ENCODE results near the gene SUGP1. TPM values are rescaled to one million over a fixed set of nuclear protein-coding genes. Genes with fewer than 3 reads are reported as not detected.
A peak's percentile ranks its signal among the peaks of the same experiment; 100 is the strongest.

Gene SUGP1
- total and polyA plus RNA-seq, 9 donors: 22.2 to 43.9 (median 37.5) TPM

- no CpG with 5 or more reads among the region's 2 CpGs for WGBS (ENCODE audit: insufficient coverage)
Measured at GRCh38 chr19:19234220-19234816, 86.0 kb downstream of the SUGP1 start.

GRCh38 chr19:19232261-19232721 is 88.0 kb downstream of the SUGP1 start:
- WGBS (ENCODE audit: insufficient coverage): 51% methylated on average over 17 of the region's 19 CpGs
- H3K36me3 ChIP-seq (ENCODE audit: control insufficient read depth, insufficient read depth, low read length): no peaks in the 10 kb centered on the region
- H3K4me3 ChIP-seq (ENCODE audit: low read length): no peak overlapping the region
- peaks cover 21% of the 10 kb centered on the region for H3K9me3 ChIP-seq (replicated peaks; ENCODE audit: control insufficient read depth, low read depth, low read length)
- H3K27me3 ChIP-seq (ENCODE audit: control insufficient read depth, insufficient read depth, low read length): peaks cover 13% of the 10 kb centered on the region
- peak; percentile 58 for DNase-seq
- peaks cover 3% of the 10 kb centered on the region for H3K4me1 ChIP-seq (ENCODE audit: control insufficient read depth, insufficient read depth, low read length)
- peak overlapping the region; percentile 20 for H3K27ac ChIP-seq (ENCODE audit: low read length)

More at GRCh38 chr19:19234220-19234816, 86.0 kb downstream of the SUGP1 start:
- DNase-seq: no peak
- H3K9me3 ChIP-seq (replicated peaks; ENCODE audit: control insufficient read depth, low read depth, low read length): peaks cover 21% of the 10 kb centered on the region
- H3K4me3 ChIP-seq (ENCODE audit: low read length): no peak overlapping the region
- H3K36me3 ChIP-seq (ENCODE audit: control insufficient read depth, insufficient read depth, low read length): no peaks in the 10 kb centered on the region
- H3K27ac ChIP-seq (ENCODE audit: low read length): no peak overlapping the region
- peaks cover 3% of the 10 kb centered on the region for H3K4me1 ChIP-seq (ENCODE audit: control insufficient read depth, insufficient read depth, low read length)
- H3K27me3 ChIP-seq (ENCODE audit: control insufficient read depth, insufficient read depth, low read length): peaks cover under 1% of the 10 kb centered on the region

GRCh38 chr19:19230999-19231398 is 89.3 kb downstream of the SUGP1 start:
- H3K36me3 ChIP-seq (ENCODE audit: control insufficient read depth, insufficient read depth, low read length): no peaks in the 10 kb centered on the region
- 79% methylated on average over 7 of the region's 9 CpGs for WGBS (ENCODE audit: insufficient coverage)
- no peak overlapping the region for H3K27ac ChIP-seq (ENCODE audit: low read length)
- no peak overlapping the region for H3K4me3 ChIP-seq (ENCODE audit: low read length)
- no peak for DNase-seq
- H3K9me3 ChIP-seq (replicated peaks; ENCODE audit: control insufficient read depth, low read depth, low read length): peaks cover 18% of the 10 kb centered on the region
- H3K27me3 ChIP-seq (ENCODE audit: control insufficient read depth, insufficient read depth, low read length): peaks cover 25% of the 10 kb centered on the region
- peaks cover 3% of the 10 kb centered on the region for H3K4me1 ChIP-seq (ENCODE audit: control insufficient read depth, insufficient read depth, low read length)

GRCh38 chr19:19229701-19230100 is 90.6 kb downstream of the SUGP1 start:
- Histone ChIP-seq H3K27me3 (ENCODE audit: control insufficient read depth, insufficient read depth, low read length) (peaks cover 34% of the 10 kb centered on the region), H3K4me1 (ENCODE audit: control insufficient read depth, insufficient read depth, low read length) (peaks cover 7% of the 10 kb centered on the region), H3K4me3 (ENCODE audit: low read length) (no peak overlapping the region), H3K27ac (ENCODE audit: low read length) (no peak overlapping the region), H3K36me3 (ENCODE audit: control insufficient read depth, insufficient read depth, low read length) (no peaks in the 10 kb centered on the region), H3K9me3 (replicated peaks; ENCODE audit: control insufficient read depth, low read depth, low read length) (peaks cover 13% of the 10 kb centered on the region)
- no peak for DNase-seq
- WGBS (ENCODE audit: insufficient coverage): no CpG with 5 or more reads among the region's 3 CpGs

- Histone ChIP-seq H3K27ac (ENCODE audit: low read length) (no peak overlapping the region), H3K27me3 (ENCODE audit: control insufficient read depth, insufficient read depth, low read length) (peaks cover 45% of the 10 kb centered on the region), H3K36me3 (ENCODE audit: control insufficient read depth, insufficient read depth, low read length) (no peaks in the 10 kb centered on the region), H3K9me3 (replicated peaks; ENCODE audit: control insufficient read depth, low read depth, low read length) (no peaks in the 10 kb centered on the region), H3K4me3 (ENCODE audit: low read length) (no peak overlapping the region), H3K4me1 (ENCODE audit: control insufficient read depth, insufficient read depth, low read length) (peaks cover 4% of the 10 kb centered on the region)
- WGBS (ENCODE audit: insufficient coverage): 78% methylated on average over 4 of the region's 4 CpGs
- no peak for DNase-seq
Measured at GRCh38 chr19:19227217-19227616, 93.1 kb downstream of the SUGP1 start.

- Histone ChIP-seq H3K27me3 (ENCODE audit: control insufficient read depth, insufficient read depth, low read length) (peaks cover 45% of the 10 kb centered on the region), H3K27ac (ENCODE audit: low read length) (no peak overlapping the region), H3K9me3 (replicated peaks; ENCODE audit: control insufficient read depth, low read depth, low read length) (no peaks in the 10 kb centered on the region), H3K36me3 (ENCODE audit: control insufficient read depth, insufficient read depth, low read length) (no peaks in the 10 kb centered on the region), H3K4me1 (ENCODE audit: control insufficient read depth, insufficient read depth, low read length) (peaks cover 4% of the 10 kb centered on the region), H3K4me3 (ENCODE audit: low read length) (no peak overlapping the region)
- 46% methylated on average over 10 of the region's 10 CpGs for WGBS (ENCODE audit: insufficient coverage)
- no peak for DNase-seq
Measured at GRCh38 chr19:19226663-19227062, 93.6 kb downstream of the SUGP1 start.

GRCh38 chr19:19226204-19226603 is 94.1 kb downstream of the SUGP1 start:
- Histone ChIP-seq H3K4me1 (ENCODE audit: control insufficient read depth, insufficient read depth, low read length) (peaks cover 4% of the 10 kb centered on the region), H3K4me3 (ENCODE audit: low read length) (no peak overlapping the region), H3K27ac (ENCODE audit: low read length) (no peak overlapping the region), H3K36me3 (ENCODE audit: control insufficient read depth, insufficient read depth, low read length) (no peaks in the 10 kb centered on the region), H3K9me3 (replicated peaks; ENCODE audit: control insufficient read depth, low read depth, low read length) (no peaks in the 10 kb centered on the region), H3K27me3 (ENCODE audit: control insufficient read depth, insufficient read depth, low read length) (peaks cover 45% of the 10 kb centered on the region)
- 0% methylated on average over 1 of the region's 5 CpGs for WGBS (ENCODE audit: insufficient coverage)
- DNase-seq: no peak

Other genes with a start within 250 kb of the SUGP1 start
- 18.5 TPM for gene TMEM161A, start 182.0 kb downstream of the SUGP1 start, total RNA-seq
- gene TMEM161A, start 182.0 kb downstream of the SUGP1 start, polyA plus RNA-seq (ENCODE audit: insufficient read depth in 1 of 8, insufficient read length in 8 of 8, low replicate concordance in 1 of 8): 10 to 100 TPM; 18.5 to 36.4 (median 24.5) TPM
- 0.98 TPM for gene MEF2B, start 150.2 kb downstream of the SUGP1 start, total RNA-seq
- gene MEF2B, start 150.2 kb downstream of the SUGP1 start, polyA plus RNA-seq (ENCODE audit: insufficient read depth in 1 of 8, insufficient read length in 8 of 8, low replicate concordance in 1 of 8): 1 to 10 TPM in 6 of 8 donors, under 1 TPM in 2; 0.33 to 3.7 (median 1.4) TPM
- gene BORCS8, start 128.4 kb downstream of the SUGP1 start, total RNA-seq: 7.8 TPM
- gene BORCS8, start 128.4 kb downstream of the SUGP1 start, polyA plus RNA-seq (ENCODE audit: insufficient read depth in 1 of 8, insufficient read length in 8 of 8, low replicate concordance in 1 of 8): 10 to 100 TPM; 10.9 to 16.6 (median 12.9) TPM
- 125 TPM for gene RFXANK, start 128.3 kb downstream of the SUGP1 start, total RNA-seq
- gene RFXANK, start 128.3 kb downstream of the SUGP1 start, polyA plus RNA-seq (ENCODE audit: insufficient read depth in 1 of 8, insufficient read length in 8 of 8, low replicate concordance in 1 of 8): 10 to 100 TPM; 57.1 to 84.2 (median 71.0) TPM
- gene NR2C2AP, start 117.1 kb downstream of the SUGP1 start, total RNA-seq: 11.8 TPM
- gene NR2C2AP, start 117.1 kb downstream of the SUGP1 start, polyA plus RNA-seq (ENCODE audit: insufficient read depth in 1 of 8, insufficient read length in 8 of 8, low replicate concordance in 1 of 8): 10 to 100 TPM in 5 of 8 donors, 1 to 10 TPM in 3; 7.5 to 13.1 (median 11.0) TPM
- gene NCAN, start 108.6 kb downstream of the SUGP1 start, total RNA-seq: 0.22 TPM
- under 1 TPM; 0.07 to 0.27 (median 0.09) TPM for gene NCAN, start 108.6 kb downstream of the SUGP1 start, polyA plus RNA-seq (ENCODE audit: insufficient read depth in 1 of 8, insufficient read length in 8 of 8, low replicate concordance in 1 of 8)
- 1.3 TPM for gene TM6SF2, start 47.2 kb downstream of the SUGP1 start, total RNA-seq
- gene TM6SF2, start 47.2 kb downstream of the SUGP1 start, polyA plus RNA-seq (ENCODE audit: insufficient read depth in 1 of 8, insufficient read length in 8 of 8, low replicate concordance in 1 of 8): 1 to 10 TPM; 1.8 to 6.7 (median 2.4) TPM
- 28.9 TPM for gene MAU2, start 320 bp upstream of the SUGP1 start, total RNA-seq
- 10 to 100 TPM; 29.0 to 67.8 (median 41.3) TPM for gene MAU2, start 320 bp upstream of the SUGP1 start, polyA plus RNA-seq (ENCODE audit: insufficient read depth in 1 of 8, insufficient read length in 8 of 8, low replicate concordance in 1 of 8)
- 25.1 TPM for gene GATAD2A, start 85.2 kb upstream of the SUGP1 start, total RNA-seq
- 10 to 100 TPM; 40.7 to 62.2 (median 50.2) TPM for gene GATAD2A, start 85.2 kb upstream of the SUGP1 start, polyA plus RNA-seq (ENCODE audit: insufficient read depth in 1 of 8, insufficient read length in 8 of 8, low replicate concordance in 1 of 8)
- 0.31 TPM for gene TSSK6, start 195.0 kb upstream of the SUGP1 start, total RNA-seq
- gene TSSK6, start 195.0 kb upstream of the SUGP1 start, polyA plus RNA-seq (ENCODE audit: insufficient read depth in 1 of 8, insufficient read length in 8 of 8, low replicate concordance in 1 of 8): under 1 TPM; 0.37 to 0.80 (median 0.67) TPM
- gene NDUFA13, start 195.7 kb upstream of the SUGP1 start, total RNA-seq: 242 TPM
- 100 to 1,000 TPM; 192 to 240 (median 222) TPM for gene NDUFA13, start 195.7 kb upstream of the SUGP1 start, polyA plus RNA-seq (ENCODE audit: insufficient read depth in 1 of 8, insufficient read length in 8 of 8, low replicate concordance in 1 of 8)
- 1.6 TPM for gene YJEFN3, start 208.4 kb upstream of the SUGP1 start, total RNA-seq
- 10 to 100 TPM in 2 of 8 donors, 1 to 10 TPM in 6; 3.2 to 10.7 (median 7.4) TPM for gene YJEFN3, start 208.4 kb upstream of the SUGP1 start, polyA plus RNA-seq (ENCODE audit: insufficient read depth in 1 of 8, insufficient read length in 8 of 8, low replicate concordance in 1 of 8)
- 22.0 TPM for gene CILP2, start 217.8 kb upstream of the SUGP1 start, total RNA-seq
- 10 to 100 TPM in 3 of 8 donors, 1 to 10 TPM in 5; 1.3 to 52.6 (median 5.8) TPM for gene CILP2, start 217.8 kb upstream of the SUGP1 start, polyA plus RNA-seq (ENCODE audit: insufficient read depth in 1 of 8, insufficient read length in 8 of 8, low replicate concordance in 1 of 8)

Data from muscle of leg (tissue), 11 donors.